ENCODE measurements around the gene TACSTD2.

DNA sequence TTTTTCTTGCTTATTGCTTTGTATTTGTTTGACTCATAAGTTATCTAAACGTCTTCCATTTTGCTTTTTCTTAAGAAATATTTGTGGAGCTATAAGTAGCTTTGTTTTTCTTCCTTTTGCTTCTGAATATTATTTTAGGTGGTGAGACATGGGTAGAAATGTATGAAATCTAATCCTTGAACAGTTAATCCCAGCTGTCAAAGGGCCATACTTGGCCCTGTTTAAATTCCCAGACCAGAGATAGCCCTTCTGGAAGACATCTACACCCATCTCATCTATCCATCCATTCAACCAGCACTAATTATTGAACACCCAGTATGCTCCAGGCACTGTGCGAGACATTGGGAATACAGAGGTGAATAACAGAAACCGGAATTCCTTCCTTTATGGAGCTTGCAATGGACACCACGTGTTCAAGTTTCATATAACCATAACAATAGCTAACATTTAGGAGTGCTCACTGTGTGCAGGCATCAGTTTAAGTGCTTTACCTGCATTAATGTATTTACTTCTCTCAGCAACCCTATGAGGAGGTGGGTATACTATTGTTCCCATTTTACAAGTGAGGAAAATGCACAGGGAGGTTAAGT lies 8.7 kb downstream of the TACSTD2 start:
- TF ChIP-seq EP300 (IDR thresholded peaks at IDR 0.05), result no peak
- TF ChIP-seq, protein P1, sequence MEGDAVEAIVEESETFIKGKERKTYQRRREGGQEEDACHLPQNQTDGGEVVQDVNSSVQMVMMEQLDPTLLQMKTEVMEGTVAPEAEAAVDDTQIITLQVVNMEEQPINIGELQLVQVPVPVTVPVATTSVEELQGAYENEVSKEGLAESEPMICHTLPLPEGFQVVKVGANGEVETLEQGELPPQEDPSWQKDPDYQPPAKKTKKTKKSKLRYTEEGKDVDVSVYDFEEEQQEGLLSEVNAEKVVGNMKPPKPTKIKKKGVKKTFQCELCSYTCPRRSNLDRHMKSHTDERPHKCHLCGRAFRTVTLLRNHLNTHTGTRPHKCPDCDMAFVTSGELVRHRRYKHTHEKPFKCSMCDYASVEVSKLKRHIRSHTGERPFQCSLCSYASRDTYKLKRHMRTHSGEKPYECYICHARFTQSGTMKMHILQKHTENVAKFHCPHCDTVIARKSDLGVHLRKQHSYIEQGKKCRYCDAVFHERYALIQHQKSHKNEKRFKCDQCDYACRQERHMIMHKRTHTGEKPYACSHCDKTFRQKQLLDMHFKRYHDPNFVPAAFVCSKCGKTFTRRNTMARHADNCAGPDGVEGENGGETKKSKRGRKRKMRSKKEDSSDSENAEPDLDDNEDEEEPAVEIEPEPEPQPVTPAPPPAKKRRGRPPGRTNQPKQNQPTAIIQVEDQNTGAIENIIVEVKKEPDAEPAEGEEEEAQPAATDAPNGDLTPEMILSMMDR (IDR thresholded peaks at IDR 0.05), result no peak
- TF ChIP-seq POLR2A (IDR thresholded peaks at IDR 0.05), result no peak

All from ovary (tissue), 3 donors.